Right lung (tissue), 5 donors: ENCODE measurements around the gene UBE2G2. TPM values are rescaled to one million over a fixed set of nuclear protein-coding genes. Genes with fewer than 3 reads are reported as not detected.
A peak's percentile ranks its signal among the peaks of the same experiment; 100 is the strongest.

Experiments
- DNase-seq, 2 donors: peaks; one replicate each; pipeline ENCODE4 v3.0.0-alpha.2; 2013
- polyA plus RNA-seq, 5 donors: library from polyadenylated mRNA; unstranded; fragments of 120-200 nt; gene quantifications; one replicate each; pipeline versions ENCODE4 v1.2.1 to v1.2.3, GENCODE V29; 2013; ENCODE audit warnings: inconsistent platforms in 1 of 5, low replicate concordance in 1 of 5; ENCODE audit not compliant: insufficient read length in 5 of 5, insufficient read depth in 1 of 5

UBE2G2 gene
- polyA plus RNA-seq, 5 donors: 110 to 155 (median 135) TPM

DNA sequence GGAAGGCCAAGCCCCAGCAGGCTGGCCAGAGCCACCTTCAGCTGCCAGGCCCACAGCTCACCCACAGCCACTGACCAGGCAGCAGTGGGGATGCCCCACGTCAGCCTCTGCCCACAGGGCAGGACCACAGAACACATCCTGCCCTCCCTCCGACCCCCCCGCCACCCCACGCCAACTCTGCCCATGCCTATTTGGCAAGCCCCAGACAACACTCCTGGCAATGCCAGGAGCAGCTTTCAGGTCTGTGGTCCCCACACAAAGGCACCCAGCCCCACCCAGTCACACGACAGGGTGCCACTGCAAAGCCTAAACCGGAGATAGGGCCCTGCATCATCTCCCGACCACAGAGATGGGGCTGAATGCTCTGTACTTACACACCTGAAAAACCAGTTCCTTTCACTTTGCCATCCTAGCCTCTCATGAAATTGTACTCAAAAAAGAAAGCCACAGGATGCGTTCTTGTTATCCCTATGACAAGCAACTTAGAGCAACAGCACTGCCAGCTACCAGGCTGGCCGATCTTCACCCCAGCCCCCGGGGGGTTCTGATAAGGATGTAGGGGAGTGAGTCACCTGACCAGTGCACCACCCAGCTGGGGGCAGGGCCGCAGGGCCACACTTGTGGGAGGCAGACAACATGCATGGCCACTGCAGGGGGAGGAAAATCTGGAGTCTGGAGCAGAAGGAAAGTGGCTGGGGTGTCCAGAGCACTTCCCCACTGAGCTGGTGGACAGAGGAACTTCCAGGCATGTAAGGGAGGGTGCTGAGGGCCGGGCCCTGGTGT lies 36.2 kb downstream of the UBE2G2 start:
- no peak for DNase-seq

DNA sequence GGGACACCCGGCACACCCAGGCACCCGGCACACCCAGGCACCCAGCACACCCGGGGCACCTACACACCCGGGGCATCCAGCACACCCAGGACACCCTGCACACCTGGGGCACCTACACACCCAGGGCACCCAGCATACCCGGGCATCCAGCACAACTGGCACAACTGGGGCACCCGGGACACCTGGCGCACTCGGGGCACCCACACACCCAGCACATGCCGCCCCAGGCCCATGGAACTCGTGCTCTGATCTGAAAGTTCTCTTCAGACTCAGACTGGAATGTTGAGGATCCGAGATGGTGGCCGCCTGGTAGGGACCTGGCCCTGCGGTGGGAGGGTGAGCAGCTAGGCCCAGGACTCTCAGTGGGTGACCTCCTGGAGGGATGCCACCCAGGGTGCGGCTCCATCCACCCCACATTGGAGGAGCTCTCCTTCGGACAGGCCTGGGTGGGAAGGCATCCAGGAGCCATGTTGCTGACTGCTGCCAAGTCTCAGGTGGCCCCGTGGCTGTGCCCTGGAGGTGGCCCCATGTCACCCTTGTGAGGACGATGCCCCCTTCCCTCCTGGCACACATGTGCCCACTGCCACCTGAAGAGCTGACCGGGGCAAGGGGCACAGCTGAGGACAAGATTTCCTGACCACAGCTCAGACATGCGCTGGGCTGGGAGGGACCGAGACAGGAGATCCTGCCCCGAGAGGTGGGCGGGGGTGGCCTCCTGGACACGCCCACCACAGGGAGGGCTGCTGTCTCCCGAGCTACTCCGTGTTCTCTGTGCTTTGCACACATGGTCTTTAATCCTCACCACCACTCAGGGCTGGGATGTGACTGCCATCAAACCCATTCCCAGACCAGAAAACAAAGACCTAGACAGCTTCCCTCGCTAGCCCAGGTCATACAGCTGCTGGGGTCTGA lies 37.0 kb downstream of the UBE2G2 start:
- DNase-seq: no peak

GRCh38 chr21:44763451-44764318 lies 37.9 kb downstream of the UBE2G2 start:
- DNase-seq: no peak

GRCh38 chr21:44763050-44763378 lies 38.6 kb downstream of the UBE2G2 start:
- DNase-seq: no peak

- DNase-seq: no peak
Measured at GRCh38 chr21:44762221-44763049, 39.2 kb downstream of the UBE2G2 start.

DNA sequence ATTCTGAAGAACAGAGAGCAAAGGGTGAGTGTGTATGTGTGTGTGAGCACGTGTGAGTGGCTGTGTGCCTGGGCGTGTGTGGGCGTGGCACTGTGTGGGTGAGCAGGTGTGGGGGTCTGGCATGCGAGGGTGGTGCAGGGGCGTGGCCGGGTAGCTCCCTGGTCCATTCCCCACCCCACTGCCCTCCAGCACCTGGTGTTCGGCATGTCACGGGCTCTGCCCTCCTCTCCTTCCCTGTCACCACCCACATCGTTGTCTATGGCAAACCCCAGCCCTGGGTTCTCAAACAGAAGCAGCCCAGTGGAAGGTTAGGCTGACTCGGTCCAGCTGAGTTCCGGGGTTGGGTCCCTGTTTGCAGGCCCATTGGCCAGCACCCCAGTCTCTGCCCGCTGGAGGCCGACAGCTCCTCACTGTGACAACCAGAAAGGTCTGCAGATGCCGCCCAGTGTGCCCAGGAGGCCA lies 39.8 kb downstream of the UBE2G2 start:
- DNase-seq: no peak

DNA sequence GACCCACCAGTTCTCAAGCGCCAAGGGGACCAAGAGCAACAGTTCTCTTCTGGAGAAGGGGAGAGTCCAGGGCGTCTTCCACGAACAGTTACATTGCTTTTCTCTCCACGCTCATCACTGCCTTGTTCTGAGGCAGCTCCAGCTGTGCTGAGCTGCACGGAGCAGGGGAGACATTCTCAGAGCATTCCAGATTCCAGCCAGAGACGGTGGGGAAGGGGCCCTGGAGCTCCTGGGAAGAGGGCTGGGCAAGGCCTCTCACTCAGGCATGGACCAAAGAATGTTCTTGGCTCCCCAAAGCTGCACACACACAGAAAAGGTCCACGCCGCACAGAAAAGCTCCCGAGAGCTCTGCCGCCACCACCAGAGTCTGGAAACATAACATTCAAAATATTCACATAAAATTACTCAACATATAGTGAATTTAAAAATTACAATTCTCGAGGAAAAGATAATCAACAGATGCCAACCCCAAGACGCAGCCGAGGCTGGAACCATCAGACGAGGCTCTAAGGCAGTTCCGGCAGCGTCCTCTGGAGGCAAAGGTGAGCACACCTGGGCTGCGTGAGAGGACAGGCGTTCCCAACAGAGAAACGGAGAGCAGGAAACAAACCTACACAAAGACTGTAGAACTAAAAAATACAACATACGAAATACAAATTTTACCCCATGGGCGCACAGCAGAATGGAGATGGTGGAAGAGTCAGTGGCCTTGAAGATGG lies 40.5 kb downstream of the UBE2G2 start:
- DNase-seq: no peak

GRCh38 chr21:44760376-44760775 lies 41.2 kb downstream of the UBE2G2 start:
- DNase-seq: no peak

DNA sequence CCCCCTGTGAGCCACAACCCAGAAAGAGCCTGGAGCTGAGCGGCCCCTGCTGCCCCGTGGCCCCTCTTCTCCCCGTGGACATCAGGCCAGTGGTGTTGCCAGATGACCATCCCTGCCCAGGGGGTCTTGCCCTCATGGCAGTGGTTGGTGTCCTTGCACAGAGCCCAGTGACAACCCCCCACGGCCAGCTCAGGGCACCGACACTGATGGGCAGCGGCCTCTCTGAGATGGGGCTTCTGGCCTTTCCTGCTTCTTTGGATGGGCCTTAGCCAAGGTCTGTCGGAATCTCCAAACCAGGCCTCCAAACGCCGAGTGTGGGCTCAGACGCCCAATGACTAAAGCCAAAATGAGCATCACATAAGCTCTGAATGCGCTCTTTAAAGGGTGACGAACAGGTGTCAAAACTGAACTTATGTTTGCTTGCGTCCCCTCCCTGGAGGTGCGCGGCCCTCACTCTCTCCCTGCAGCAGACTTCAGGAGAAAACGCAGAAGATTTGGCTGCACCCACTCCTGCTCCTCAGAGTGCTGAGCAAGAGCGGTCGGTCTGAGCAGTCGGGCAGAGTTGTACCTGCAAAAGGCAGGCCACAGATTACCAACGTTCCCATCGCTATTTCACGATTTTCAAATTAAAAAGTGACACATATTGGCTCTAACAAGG lies 41.9 kb downstream of the UBE2G2 start:
- DNase-seq: no peak

- no peak for DNase-seq
Measured at GRCh38 chr21:44758781-44759627, 42.6 kb downstream of the UBE2G2 start.

- DNase-seq: no peak
Measured at GRCh38 chr21:44758141-44758561, 43.5 kb downstream of the UBE2G2 start.

GRCh38 chr21:44757731-44758130 lies 43.9 kb downstream of the UBE2G2 start:
- no peak for DNase-seq

- no peak for DNase-seq
Measured at GRCh38 chr21:44756423-44757185, 45.0 kb downstream of the UBE2G2 start.

DNA sequence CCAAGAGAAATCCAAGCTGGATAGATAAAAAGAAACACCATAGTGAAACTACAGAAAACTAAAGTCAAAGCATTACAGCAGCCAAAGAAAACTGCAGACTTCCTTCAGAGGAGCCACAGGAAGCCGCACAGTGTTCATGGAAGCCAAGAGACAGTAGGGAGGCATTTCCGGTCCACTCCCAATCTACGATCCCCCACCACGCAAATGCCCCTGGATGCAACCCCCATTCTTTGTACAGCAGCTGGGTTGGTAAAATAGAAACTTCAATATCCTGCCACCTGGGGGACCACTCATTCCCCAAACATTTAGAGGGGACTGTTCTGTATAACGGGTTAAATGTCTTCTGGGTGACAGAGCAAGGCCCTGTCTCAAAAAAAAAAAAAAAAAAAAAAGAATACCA lies 46.4 kb downstream of the UBE2G2 start:
- DNase-seq: no peak

- DNase-seq: no peak
Measured at GRCh38 chr21:44753357-44753756, 48.3 kb downstream of the UBE2G2 start.

GRCh38 chr21:44752671-44753235 lies 48.9 kb downstream of the UBE2G2 start:
- DNase-seq: peak in 1 of 2 donors; percentile 15

- no peak for DNase-seq
Measured at GRCh38 chr21:44751799-44752636, 49.6 kb downstream of the UBE2G2 start.
